Posterior cingulate gyrus (tissue), 11 donors: Measurements from ENCODE around the gene KCNMB3.
"Not testable (repeated sequence)": the region's sequence is repeated elsewhere in the genome, so short reads cannot be mapped to it uniquely, and the experiment has no call there.

Experiments used
- DNase-seq, 10 donors: peaks; one replicate each; pipeline versions ENCODE4 v3.0.0 to v3.0.0-alpha.2; 2020 to 2021; ENCODE audit warnings: mixed read lengths in 3 of 10
- intact Hi-C: fragments of 100-400 bp; cut with DNase I; formaldehyde crosslinking; loops from one replicate; pipeline ENCODE4 v1.15.1; 2023

Gene KCNMB3

DNA sequence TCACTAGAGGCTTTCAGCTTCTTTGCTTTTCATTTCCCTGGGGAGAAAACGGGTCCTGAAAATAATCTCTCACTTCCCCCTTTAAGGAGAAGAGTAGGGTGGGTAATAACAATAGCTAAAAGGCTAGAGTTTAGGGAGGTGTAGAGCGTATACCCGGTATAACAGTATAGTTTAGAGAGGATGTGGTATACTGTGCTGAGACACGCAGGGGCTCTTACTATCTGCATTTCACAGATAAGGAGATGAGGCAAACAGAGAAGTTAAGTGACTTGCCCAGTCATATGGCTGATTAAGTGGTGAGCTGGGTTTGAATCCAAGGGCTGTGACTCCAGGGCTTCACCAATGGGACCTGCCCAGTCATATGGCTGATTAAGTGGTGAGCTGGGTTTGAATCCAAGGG, 15.0 kb upstream of the KCNMB3 start:
- intact Hi-C loops: no loop called here
- no peak for DNase-seq

DNA sequence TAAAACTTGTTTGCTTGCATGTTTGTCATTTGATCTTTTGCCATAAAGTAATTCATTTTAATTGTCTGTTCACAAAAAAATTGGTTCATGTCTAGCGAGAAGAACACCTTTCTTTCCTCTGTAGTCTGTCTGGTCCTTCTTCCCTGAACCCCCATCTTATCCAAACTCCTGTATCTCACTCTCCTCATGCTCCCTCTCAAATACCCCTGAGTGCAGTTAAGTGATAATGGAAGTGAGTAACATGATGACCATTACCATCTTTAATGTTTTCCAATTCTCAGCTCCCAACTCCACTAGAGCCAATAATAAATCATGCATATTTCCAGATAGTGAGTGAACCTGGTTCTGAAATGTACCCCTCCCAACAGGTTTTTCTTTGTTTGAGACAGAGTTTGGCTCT, 14.2 kb upstream of the KCNMB3 start:
- DNase-seq: no peak
- intact Hi-C loops: no loop called here

DNA sequence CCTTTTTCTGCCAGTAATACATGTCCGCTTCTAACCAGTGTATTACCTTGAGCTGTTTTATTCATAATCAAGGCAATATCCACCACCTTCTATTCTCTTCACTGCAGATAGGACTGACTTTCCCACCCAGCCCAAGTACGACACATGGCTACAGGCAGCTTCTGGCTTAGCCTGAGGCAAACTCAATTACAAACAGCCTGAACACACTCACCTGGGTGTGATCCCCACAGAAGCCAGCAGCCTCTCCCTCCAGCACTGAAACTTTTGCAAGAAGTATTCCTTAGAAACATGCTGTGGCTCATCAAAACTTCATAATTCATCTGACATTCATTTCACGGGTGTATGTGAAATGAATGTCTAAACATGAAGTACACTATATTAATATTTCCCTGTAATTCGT, 13.5 kb upstream of the KCNMB3 start:
- intact Hi-C loops: no loop called here
- no peak for DNase-seq

GRCh38 chr3:179263134-179263533, 12.2 kb upstream of the KCNMB3 start:
- no peak for DNase-seq
- intact Hi-C loops: no loop called here

- intact Hi-C loops: loop anchor here (2.0 kb wide), 1 partner anchor 114 kb away; no protein-coding TSS in a partner anchor
Observed at GRCh38 chr3:179260949-179261765, 10.2 kb upstream of the KCNMB3 start.

GRCh38 chr3:179259959-179260756, 9.2 kb upstream of the KCNMB3 start:
- DNase-seq: not testable (repeated sequence)
- intact Hi-C loops: loop anchor here (2.0 kb wide), 1 partner anchor 113 kb away; no protein-coding TSS in a partner anchor

More at GRCh38 chr3:179260949-179261765, 10.2 kb upstream of the KCNMB3 start:
- DNase-seq: peak; percentile 34 to 93 (median 64)

DNA sequence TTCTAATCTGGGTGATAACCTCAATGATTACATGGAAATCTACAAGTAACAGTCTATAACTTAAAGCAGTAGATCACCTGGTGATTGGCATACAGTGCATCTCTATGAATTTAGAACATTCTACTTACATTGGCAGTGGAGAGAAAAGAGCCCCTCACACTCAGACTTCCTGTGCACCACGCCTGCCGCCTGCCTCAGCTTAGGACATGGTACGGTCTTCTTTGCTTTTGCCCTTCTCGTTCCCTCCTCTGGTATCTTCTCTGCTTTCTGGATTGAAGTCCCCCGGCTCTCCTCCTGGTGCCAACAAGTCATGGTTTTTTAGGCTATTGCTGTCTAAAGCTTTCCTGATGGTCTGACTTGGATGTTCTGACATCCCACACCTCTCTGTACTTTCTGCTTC, 7.9 kb upstream of the KCNMB3 start:
- no peak for DNase-seq
- intact Hi-C loops: no loop called here

DNA sequence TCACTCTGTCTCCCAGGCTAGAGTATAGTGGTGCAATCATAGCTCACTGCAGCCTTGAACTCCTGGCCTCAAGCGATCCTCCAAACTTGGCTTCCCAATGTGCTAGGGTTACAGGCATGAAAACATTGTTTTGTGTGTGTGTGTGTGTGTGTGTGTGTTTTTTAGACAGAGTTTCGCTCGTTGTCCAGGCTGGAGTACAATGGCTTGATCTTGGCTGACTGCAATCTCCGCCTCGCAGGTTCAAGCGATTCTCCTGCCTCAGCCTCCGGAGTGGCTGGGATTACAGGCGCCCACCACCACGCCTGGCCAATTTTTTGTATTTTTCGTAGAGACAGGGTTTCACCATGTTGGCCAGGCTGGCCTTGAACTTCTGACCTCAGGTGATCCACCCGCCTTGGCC, 6.8 kb upstream of the KCNMB3 start:
- DNase-seq, intact Hi-C loops: not testable (repeated sequence)

DNA sequence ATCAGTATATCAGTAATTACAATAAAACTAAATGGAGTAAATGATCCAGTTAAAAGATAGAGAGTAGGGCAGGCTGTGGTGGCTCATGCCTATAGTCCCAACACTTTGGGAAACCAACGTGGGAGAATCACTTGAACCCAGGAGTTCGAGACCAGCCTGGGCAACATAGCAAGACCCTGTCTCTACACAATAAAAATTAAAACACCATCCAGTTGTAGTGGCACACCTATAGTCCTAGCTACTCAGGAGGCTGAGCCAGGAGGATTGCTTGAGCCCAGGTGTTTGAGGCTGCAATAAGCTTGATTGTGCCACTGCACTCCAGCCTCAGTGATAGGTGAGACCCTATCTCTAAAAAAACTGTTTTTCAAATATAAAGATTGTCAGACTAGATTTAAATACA, 5.9 kb upstream of the KCNMB3 start:
- no peak for DNase-seq
- intact Hi-C loops: no loop called here

DNA sequence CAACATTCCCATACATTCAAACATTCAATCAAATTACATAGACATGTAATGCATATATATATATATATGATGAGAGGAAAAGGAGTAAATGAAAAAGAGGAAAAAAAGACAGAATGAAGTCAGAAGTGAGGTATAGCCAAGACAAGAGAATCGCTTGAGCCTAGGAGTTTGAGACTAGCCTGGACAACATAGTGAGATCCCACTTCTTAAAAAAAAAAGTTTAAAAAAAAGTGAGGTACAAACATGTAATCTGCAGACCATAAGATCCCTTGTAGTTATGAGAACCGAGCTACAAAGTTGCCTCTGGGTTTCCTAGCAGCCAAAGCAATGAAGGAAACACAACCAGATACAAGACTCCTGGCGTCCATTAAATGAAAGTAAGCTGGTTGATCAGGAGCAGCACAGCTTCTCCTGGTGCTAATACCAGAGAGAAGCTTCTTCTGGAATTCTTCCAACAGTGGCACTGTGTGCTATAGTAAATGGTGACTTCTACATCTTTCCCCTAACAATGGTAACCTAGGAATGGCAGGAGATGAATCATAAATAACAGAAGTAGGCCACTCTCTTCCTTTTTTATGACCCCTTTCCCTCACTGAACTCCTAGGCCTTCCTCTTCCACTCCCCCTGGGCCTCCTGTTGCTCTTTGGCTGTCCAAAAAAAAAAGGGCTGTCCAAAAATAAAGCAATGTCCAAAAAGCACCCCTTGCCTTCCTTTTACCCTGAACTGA, 3.5 kb downstream of the KCNMB3 start:
- intact Hi-C loops: no loop called here
- no peak for DNase-seq

DNA sequence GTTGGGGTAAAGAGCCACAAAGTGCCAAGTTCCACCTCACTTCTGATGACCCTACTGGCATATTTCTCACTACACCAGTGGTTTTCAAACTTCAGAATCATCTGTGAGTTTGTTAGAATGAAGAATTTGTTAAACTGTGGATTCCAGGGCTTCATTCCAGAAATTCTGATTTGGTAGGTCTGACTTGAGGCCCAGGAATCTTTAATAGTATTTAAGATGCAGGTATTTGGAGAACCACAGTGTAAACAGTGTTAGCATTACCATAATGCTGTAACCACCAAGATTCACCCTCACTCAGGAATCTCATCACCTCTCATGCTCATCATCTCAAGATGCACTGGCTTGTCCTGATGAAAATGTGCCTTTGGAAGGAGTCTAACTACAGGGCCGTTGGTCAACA, 6.0 kb downstream of the KCNMB3 start:
- intact Hi-C loops: no loop called here

DNA sequence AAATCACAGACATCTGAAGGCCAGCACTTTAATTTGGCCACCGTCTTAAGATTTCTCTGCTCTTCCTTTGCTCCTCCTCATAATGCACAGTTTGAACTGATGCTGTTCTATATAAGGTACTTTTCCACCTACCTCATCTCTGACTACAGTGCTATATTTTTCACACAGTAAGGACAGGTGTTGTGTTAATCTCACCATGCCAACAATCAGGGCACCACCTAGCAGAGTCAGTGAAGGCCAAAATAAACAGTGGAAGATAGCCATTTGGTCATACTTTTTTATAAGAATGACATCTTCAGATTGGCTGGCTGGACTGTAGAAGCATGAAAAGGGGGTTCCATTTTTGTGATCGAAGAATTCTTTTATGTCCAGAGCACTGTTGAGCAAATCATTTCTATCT, 8.1 kb downstream of the KCNMB3 start:
- DNase-seq, intact Hi-C loops: not testable (repeated sequence)

More for the DNA sequence above, 6.0 kb downstream of the KCNMB3 start:
- no peak for DNase-seq

DNA sequence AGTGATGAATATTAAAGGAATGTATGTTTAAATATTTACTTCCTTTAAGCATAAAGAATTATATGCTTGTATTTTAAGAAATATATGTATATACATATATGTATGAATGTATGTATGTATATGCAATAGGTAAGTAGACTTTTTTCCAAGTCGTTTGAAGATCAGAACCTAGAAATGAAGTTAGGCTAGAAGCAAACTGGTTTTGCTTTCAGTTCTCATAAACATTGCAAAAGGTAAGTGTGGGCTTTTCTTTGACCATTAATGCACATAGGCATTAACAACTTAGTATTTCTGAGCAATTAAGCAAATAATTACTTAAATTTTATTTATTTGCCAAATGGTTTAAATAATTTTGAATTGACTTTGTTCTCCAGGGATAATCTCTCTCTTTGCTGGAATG, 10.6 kb downstream of the KCNMB3 start:
- intact Hi-C loops, DNase-seq: not testable (repeated sequence)

- DNase-seq: no peak
- intact Hi-C loops: no loop called here
Observed at GRCh38 chr3:179236669-179237301, 14.1 kb downstream of the KCNMB3 start.

DNA sequence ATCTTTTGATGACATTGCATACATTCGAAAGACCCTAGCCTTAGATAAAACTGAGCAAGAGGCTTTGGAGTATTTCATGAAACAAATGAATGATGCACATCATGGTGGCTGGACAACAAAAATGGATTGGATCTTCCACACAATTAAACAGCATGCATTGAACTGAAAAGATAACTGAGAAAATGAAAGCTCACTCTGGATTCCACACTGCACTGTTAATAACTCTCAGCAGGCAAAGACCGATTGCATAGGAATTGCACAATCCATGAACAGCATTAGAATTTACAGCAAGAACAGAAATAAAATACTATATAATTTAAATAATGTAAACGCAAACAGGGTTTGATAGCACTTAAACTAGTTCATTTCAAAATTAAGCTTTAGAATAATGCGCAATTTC, 16.7 kb downstream of the KCNMB3 start:
- no peak for DNase-seq
- intact Hi-C loops: no loop called here

GRCh38 chr3:179233043-179233442, 17.9 kb downstream of the KCNMB3 start:
- intact Hi-C loops: no loop called here

GRCh38 chr3:179229177-179229576, 21.7 kb downstream of the KCNMB3 start:
- DNase-seq: no peak
- intact Hi-C loops: no loop called here

More at GRCh38 chr3:179233043-179233442, 17.9 kb downstream of the KCNMB3 start:
- DNase-seq: no peak

GRCh38 chr3:179227349-179227748, 23.6 kb downstream of the KCNMB3 start:
- DNase-seq: no peak
- intact Hi-C loops: no loop called here

DNA sequence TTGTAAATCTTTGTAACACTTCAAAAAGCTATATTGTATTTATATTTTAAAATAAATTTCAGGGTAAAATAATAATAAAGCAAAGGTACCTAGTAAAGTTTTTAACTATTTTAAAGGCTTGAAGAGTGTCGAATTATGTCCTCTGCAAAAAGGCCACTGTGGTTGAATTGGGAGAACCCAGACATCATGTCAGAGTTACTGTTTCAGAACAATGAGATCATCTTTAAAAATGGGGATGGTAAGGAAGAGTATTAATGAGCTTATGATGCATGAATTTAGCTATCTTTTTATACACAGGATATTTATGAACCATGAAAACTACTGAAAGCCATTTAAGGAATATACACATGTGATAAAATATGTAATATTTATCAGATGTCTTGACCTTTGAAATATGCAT, 26.3 kb downstream of the KCNMB3 start:
- DNase-seq: no peak
- intact Hi-C loops: no loop called here

DNA sequence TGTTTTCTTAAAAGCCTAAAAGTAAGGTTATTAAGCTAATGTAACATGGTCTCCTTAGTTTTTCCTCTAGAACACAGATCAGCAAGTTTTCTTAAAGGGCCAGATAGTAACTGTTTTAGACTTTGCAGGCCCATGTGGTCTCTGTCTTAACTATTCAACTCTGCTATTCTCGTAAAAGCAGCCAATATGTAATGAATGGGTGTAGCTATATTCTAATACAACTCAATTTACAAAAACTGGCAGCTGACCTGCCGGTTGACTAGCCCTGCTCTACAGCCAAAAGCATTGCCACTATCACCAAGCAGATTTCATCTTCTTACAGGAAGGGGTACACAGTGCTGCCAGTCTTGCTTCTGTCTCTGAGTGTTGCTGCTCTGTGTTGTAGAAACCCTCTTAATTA, 27.4 kb downstream of the KCNMB3 start:
- DNase-seq: no peak
- intact Hi-C loops: no loop called here
